GM23338 (cell line): Measurements from ENCODE around the gene TMEM182. TPM values are rescaled to one million over a fixed set of nuclear protein-coding genes. Genes with fewer than 3 reads are reported as not detected.

Source experiments
- ATAC-seq: fragments of 200-7000 bp; cut with Tn5 transposase; 3 replicates; pipeline ENCODE4 v1.9.1; 2020
- DNase-seq: peaks from one replicate; pipeline ENCODE4 v3.0.0-alpha.2; 2015; ENCODE audit warnings: low spot score
- H2AFZ ChIP-seq: fragments of 200-600 bp; sonication (generic); 2 replicates; pipeline ENCODE4 v1.8.0; 2016; ENCODE audit warnings: antibody characterized with exemption, mild to moderate bottlenecking, moderate library complexity
- H3F3A ChIP-seq: fragments of 200-600 bp; sonication (generic); replicated peaks from 2 replicates; pipeline ENCODE4 v1.8.0; 2017; ENCODE audit warnings: antibody characterized with exemption, mixed run types, low read depth
- H3K27ac ChIP-seq: fragments of 200-600 bp; sonication (generic); 2 replicates; pipeline ENCODE4 v1.6.1; 2016; ENCODE audit warnings: low read depth
- H3K27me3 ChIP-seq: fragments of 200-600 bp; sonication (generic); 2 replicates; pipeline ENCODE4 v1.8.0; 2016; ENCODE audit warnings: mild to moderate bottlenecking, mixed run types, moderate library complexity; ENCODE audit not compliant: insufficient read depth
- H3K36me3 ChIP-seq: fragments of 200-600 bp; sonication (generic); 2 replicates; pipeline ENCODE4 v1.8.0; 2016; ENCODE audit warnings: mild to moderate bottlenecking; ENCODE audit not compliant: insufficient read depth
- H3K4me1 ChIP-seq: fragments of 200-600 bp; sonication (generic); 2 replicates; pipeline ENCODE4 v1.8.0; 2016; ENCODE audit warnings: mild to moderate bottlenecking, moderate library complexity; ENCODE audit not compliant: insufficient read depth
- H3K4me2 ChIP-seq: fragments of 200-600 bp; sonication (generic); 2 replicates; pipeline ENCODE4 v1.7.1; 2017; ENCODE audit warnings: mixed run types
- H3K4me3 ChIP-seq: fragments of 200-600 bp; sonication (generic); 2 replicates; pipeline ENCODE4 v1.6.1; 2016; ENCODE audit warnings: mixed run types
- H3K79me2 ChIP-seq: fragments of 200-600 bp; sonication (generic); replicated peaks from 2 replicates; pipeline ENCODE4 v1.8.0; 2017; ENCODE audit warnings: mild to moderate bottlenecking; ENCODE audit not compliant: insufficient read depth
- H3K9me2 ChIP-seq: fragments of 200-600 bp; sonication (generic); 2 replicates; pipeline ENCODE4 v1.8.0; 2017; ENCODE audit not compliant: insufficient read depth
- H4K20me1 ChIP-seq: fragments of 200-600 bp; sonication (generic); replicated peaks from 2 replicates; pipeline ENCODE4 v1.8.0; 2017; ENCODE audit warnings: mild to moderate bottlenecking; ENCODE audit not compliant: insufficient read depth
- H3K27ac Mint-ChIP-seq: 2 replicates; pipeline ENCODE4 v1.8.0; 2020; ENCODE audit warnings: inconsistent platforms, mild to moderate bottlenecking, moderate library complexity, mixed read lengths
- H3K27me3 Mint-ChIP-seq: 3 replicates; pipeline ENCODE4 v1.8.0; 2022; ENCODE audit warnings: low read depth, mild to moderate bottlenecking, moderate library complexity, mixed read lengths, inconsistent platforms; ENCODE audit not compliant: insufficient read depth, poor library complexity
- H3K36me3 Mint-ChIP-seq: 3 replicates; pipeline ENCODE4 v1.8.0; 2021; ENCODE audit warnings: low read depth, mild to moderate bottlenecking, inconsistent platforms, moderate library complexity, mixed read lengths
- H3K4me1 Mint-ChIP-seq: 3 replicates; pipeline ENCODE4 v1.8.0; 2020; ENCODE audit warnings: mild to moderate bottlenecking, inconsistent platforms, mixed read lengths
- H3K4me3 Mint-ChIP-seq: 3 replicates; pipeline ENCODE4 v1.8.0; 2021; ENCODE audit warnings: moderate library complexity, mild to moderate bottlenecking, inconsistent platforms, mixed read lengths
- H3K9me3 Mint-ChIP-seq: 3 replicates; pipeline ENCODE4 v1.8.0; 2020; ENCODE audit warnings: moderate library complexity, mild to moderate bottlenecking, inconsistent platforms, mixed read lengths
- CREB1 ChIP-seq: fragments of 250-450 bp; sonication (Bioruptor Pico); IDR thresholded peaks from 2 replicates; pipeline ENCODE4 v1.5.0; 2020; ENCODE audit warnings: low read depth, mild to moderate bottlenecking, moderate library complexity
- CTCF ChIP-seq, 2 experiments: fragments of 200-600 bp in 1 of 2; sonication (generic) in 1 of 2; conservative IDR thresholded peaks; 2 replicates each; pipeline versions ENCODE4 v1.5.1 to v1.6.1; 2016 to 2017; ENCODE audit warnings: antibody characterized with exemption in 2 of 2, low read depth in 2 of 2, mild to moderate bottlenecking in 2 of 2, moderate library complexity in 1 of 2
- EZH2 ChIP-seq: fragments of 200-600 bp; sonication (generic); IDR thresholded peaks from one replicate; pipeline ENCODE4 v1.8.0; 2017; ENCODE audit warnings: antibody characterized with exemption, mild to moderate bottlenecking, low read depth; ENCODE audit not compliant: unreplicated experiment
- EZH2phosphoT487 ChIP-seq: fragments of 200-600 bp; sonication (generic); IDR thresholded peaks from one replicate; pipeline ENCODE4 v1.8.1; 2018; ENCODE audit warnings: antibody characterized with exemption; ENCODE audit not compliant: unreplicated experiment
- JUNB ChIP-seq: IDR thresholded peaks from one replicate; pipeline ENCODE4 v1.6.1; 2016; ENCODE audit warnings: antibody characterized with exemption; ENCODE audit not compliant: unreplicated experiment
- NANOG ChIP-seq: IDR thresholded peaks from 2 replicates; pipeline ENCODE4 v1.6.1; 2016; ENCODE audit warnings: antibody characterized with exemption, borderline replicate concordance
- POLR2AphosphoS5 ChIP-seq: IDR thresholded peaks from 2 replicates; pipeline ENCODE4 v1.6.1; 2016; ENCODE audit warnings: antibody characterized with exemption, low read depth
- STAT1 ChIP-seq: IDR thresholded peaks from one replicate; pipeline ENCODE4 v1.6.1; 2016; ENCODE audit warnings: antibody characterized with exemption; ENCODE audit not compliant: unreplicated experiment
- ZNF114 ChIP-seq: fragments of 250-450 bp; sonication (Bioruptor Pico); IDR thresholded peaks from 2 replicates; pipeline ENCODE4 v1.5.0; 2020; ENCODE audit warnings: mild to moderate bottlenecking, moderate library complexity
- ZNF331 ChIP-seq: fragments of 250-450 bp; sonication (Bioruptor Pico); IDR thresholded peaks from 2 replicates; pipeline ENCODE4 v1.5.0; 2020; ENCODE audit warnings: low read depth, mild to moderate bottlenecking, moderate library complexity
- ZNF462 ChIP-seq: fragments of 250-450 bp; sonication (Bioruptor Pico); IDR thresholded peaks from 2 replicates; pipeline ENCODE4 v1.5.0; 2020; ENCODE audit warnings: mild to moderate bottlenecking, moderate library complexity
- polyA plus RNA-seq: library from polyadenylated mRNA; unstranded; fragments of >200 nt; fragmentation: Nextera tagmentation; extraction: Ambion mirVana; gene quantifications from 2 replicates; pipeline ENCODE4 v1.2.1, GENCODE V29; 2016
- total RNA-seq: library from RNA; depleted of rRNA; stranded (reverse); fragments of >200 nt; shearing (Covaris generic); gene quantifications from 2 replicates; pipeline ENCODE4 v1.2.3, GENCODE V29; 2014
- TF ChIP-seq, protein P1 (sequence below): IDR thresholded peaks from 2 replicates; pipeline ENCODE4 v1.6.1; 2016; ENCODE audit warnings: antibody characterized with exemption
- TF ChIP-seq, protein P2 (sequence below): IDR thresholded peaks from one replicate; pipeline ENCODE4 v1.6.1; 2018; ENCODE audit warnings: antibody characterized with exemption; ENCODE audit not compliant: unreplicated experiment

TMEM182 gene
- total and polyA plus RNA-seq, 2 experiments from 2014 or later, result 5.2 to 7.2 TPM

GRCh38 chr2:102832789-102833188 lies 71.0 kb downstream of the TMEM182 start:
- Mint-ChIP-seq H3K27ac (no peak overlapping the region), H3K27me3 (no peaks in the 10 kb centered on the region), H3K4me3 (no peak overlapping the region), H3K9me3 (no peaks in the 10 kb centered on the region), H3K36me3 (no peaks in the 10 kb centered on the region), H3K4me1 (no peaks in the 10 kb centered on the region; the same call in 2 of the 3 replicates)
- no peaks in the 10 kb centered on the region for H3F3A ChIP-seq
- H3K4me3 ChIP-seq, result no peak overlapping the region
- ATAC-seq (no peak), DNase-seq (no peak)
- H3K36me3 ChIP-seq, result no peaks in the 10 kb centered on the region
- H3K4me1 ChIP-seq, result no peaks in the 10 kb centered on the region
- no peaks in the 10 kb centered on the region for H3K79me2 ChIP-seq
- no peaks in the 10 kb centered on the region for H4K20me1 ChIP-seq
- no peak overlapping the region for H3K27ac ChIP-seq
- H3K27me3 ChIP-seq, result no peaks in the 10 kb centered on the region
- no peaks in the 10 kb centered on the region for H3K9me2 ChIP-seq
- no peak overlapping the region for H3K4me2 ChIP-seq
- H2AFZ ChIP-seq, result no peak overlapping the region
- no peak for TF ChIP-seq CREB1 (CRISPR knock-in tag)
- no peak for TF ChIP-seq ZNF114 (CRISPR knock-in tag)
- no peak for TF ChIP-seq POLR2AphosphoS5
- no peak for TF ChIP-seq JUNB
- TF ChIP-seq EZH2, result no peak
- TF ChIP-seq, protein P1, sequence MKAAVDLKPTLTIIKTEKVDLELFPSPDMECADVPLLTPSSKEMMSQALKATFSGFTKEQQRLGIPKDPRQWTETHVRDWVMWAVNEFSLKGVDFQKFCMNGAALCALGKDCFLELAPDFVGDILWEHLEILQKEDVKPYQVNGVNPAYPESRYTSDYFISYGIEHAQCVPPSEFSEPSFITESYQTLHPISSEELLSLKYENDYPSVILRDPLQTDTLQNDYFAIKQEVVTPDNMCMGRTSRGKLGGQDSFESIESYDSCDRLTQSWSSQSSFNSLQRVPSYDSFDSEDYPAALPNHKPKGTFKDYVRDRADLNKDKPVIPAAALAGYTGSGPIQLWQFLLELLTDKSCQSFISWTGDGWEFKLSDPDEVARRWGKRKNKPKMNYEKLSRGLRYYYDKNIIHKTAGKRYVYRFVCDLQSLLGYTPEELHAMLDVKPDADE, result no peak
- no peak for TF ChIP-seq EZH2phosphoT487
- TF ChIP-seq CTCF (conservative IDR thresholded peaks at IDR 0.05; ENCODE audit: low read depth in 2 of 2), result no peak
- TF ChIP-seq, protein P2, sequence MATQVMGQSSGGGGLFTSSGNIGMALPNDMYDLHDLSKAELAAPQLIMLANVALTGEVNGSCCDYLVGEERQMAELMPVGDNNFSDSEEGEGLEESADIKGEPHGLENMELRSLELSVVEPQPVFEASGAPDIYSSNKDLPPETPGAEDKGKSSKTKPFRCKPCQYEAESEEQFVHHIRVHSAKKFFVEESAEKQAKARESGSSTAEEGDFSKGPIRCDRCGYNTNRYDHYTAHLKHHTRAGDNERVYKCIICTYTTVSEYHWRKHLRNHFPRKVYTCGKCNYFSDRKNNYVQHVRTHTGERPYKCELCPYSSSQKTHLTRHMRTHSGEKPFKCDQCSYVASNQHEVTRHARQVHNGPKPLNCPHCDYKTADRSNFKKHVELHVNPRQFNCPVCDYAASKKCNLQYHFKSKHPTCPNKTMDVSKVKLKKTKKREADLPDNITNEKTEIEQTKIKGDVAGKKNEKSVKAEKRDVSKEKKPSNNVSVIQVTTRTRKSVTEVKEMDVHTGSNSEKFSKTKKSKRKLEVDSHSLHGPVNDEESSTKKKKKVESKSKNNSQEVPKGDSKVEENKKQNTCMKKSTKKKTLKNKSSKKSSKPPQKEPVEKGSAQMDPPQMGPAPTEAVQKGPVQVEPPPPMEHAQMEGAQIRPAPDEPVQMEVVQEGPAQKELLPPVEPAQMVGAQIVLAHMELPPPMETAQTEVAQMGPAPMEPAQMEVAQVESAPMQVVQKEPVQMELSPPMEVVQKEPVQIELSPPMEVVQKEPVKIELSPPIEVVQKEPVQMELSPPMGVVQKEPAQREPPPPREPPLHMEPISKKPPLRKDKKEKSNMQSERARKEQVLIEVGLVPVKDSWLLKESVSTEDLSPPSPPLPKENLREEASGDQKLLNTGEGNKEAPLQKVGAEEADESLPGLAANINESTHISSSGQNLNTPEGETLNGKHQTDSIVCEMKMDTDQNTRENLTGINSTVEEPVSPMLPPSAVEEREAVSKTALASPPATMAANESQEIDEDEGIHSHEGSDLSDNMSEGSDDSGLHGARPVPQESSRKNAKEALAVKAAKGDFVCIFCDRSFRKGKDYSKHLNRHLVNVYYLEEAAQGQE, result no peak
- no peak for TF ChIP-seq NANOG
- no peak for TF ChIP-seq STAT1
- no peak for TF ChIP-seq ZNF331
- TF ChIP-seq ZNF462 (CRISPR knock-in tag), result no peak
